Renal pelvis (tissue), 4 donors: ENCODE data around the gene BCAR3. TPM values are rescaled to one million over a fixed set of nuclear protein-coding genes. Genes with fewer than 3 reads are reported as not detected.
A peak's percentile ranks its signal among the peaks of the same experiment; 100 is the strongest.
"Not testable (repeated sequence)": the region's sequence is repeated elsewhere in the genome, so short reads cannot be mapped to it uniquely, and the experiment has no call there.

Source experiments
- DNase-seq: peaks from one replicate; pipeline ENCODE4 v3.0.0-alpha.2; 2013
- polyA plus RNA-seq, 3 donors: library from polyadenylated mRNA; unstranded; fragments of 120-200 nt; gene quantifications; one replicate each; pipeline ENCODE4 v1.2.1, GENCODE V29; 2013; ENCODE audit not compliant: insufficient read length in 3 of 3

The BCAR3 gene
- polyA plus RNA-seq, 3 donors = 21.9 to 23.1 (median 23.1) TPM

- DNase-seq = no peak
Observed at GRCh38 chr1:93598396-93598795, 83.2 kb downstream of the BCAR3 start.

- no peak for DNase-seq
Observed at GRCh38 chr1:93597709-93598108, 83.9 kb downstream of the BCAR3 start.

GRCh38 chr1:93596329-93597089 lies 85.1 kb downstream of the BCAR3 start:
- DNase-seq = no peak

- no peak for DNase-seq
Observed at GRCh38 chr1:93595743-93596142, 85.9 kb downstream of the BCAR3 start.

- DNase-seq = no peak
Observed at GRCh38 chr1:93595266-93595665, 86.4 kb downstream of the BCAR3 start.

- no peak for DNase-seq
Observed at GRCh38 chr1:93594603-93594880, 87.1 kb downstream of the BCAR3 start.

- DNase-seq = no peak
Observed at GRCh38 chr1:93593854-93594602, 87.6 kb downstream of the BCAR3 start.

GRCh38 chr1:93592551-93592949 lies 89.1 kb downstream of the BCAR3 start:
- DNase-seq = no peak

- peak; percentile 87 for DNase-seq
Observed at GRCh38 chr1:93591676-93592550, 89.7 kb downstream of the BCAR3 start.

- not testable (repeated sequence) for DNase-seq
Observed at GRCh38 chr1:93591291-93591675, 90.4 kb downstream of the BCAR3 start.

- no peak for DNase-seq
Observed at GRCh38 chr1:93588955-93589354, 92.7 kb downstream of the BCAR3 start.

GRCh38 chr1:93588206-93588605 lies 93.4 kb downstream of the BCAR3 start:
- no peak for DNase-seq

- no peak for DNase-seq
Observed at GRCh38 chr1:93587354-93587753, 94.3 kb downstream of the BCAR3 start.

- DNase-seq = no peak
Observed at GRCh38 chr1:93585059-93585966, 96.3 kb downstream of the BCAR3 start.

- no peak for DNase-seq
Observed at GRCh38 chr1:93584261-93585003, 97.2 kb downstream of the BCAR3 start.

GRCh38 chr1:93581917-93582850 lies 99.5 kb downstream of the BCAR3 start:
- DNase-seq = no peak

- no peak for DNase-seq
Observed at GRCh38 chr1:93579891-93580290, 101.7 kb downstream of the BCAR3 start.

- DNase-seq = no peak
Observed at GRCh38 chr1:93578911-93579825, 102.5 kb downstream of the BCAR3 start.

- DNase-seq = no peak
Observed at GRCh38 chr1:93578433-93578830, 103.2 kb downstream of the BCAR3 start.
